Measurements from ENCODE around the gene ZBTB34. TPM values are rescaled to one million over a fixed set of nuclear protein-coding genes. Genes with fewer than 3 reads are reported as not detected.

ZBTB34 gene
- 10 to 100 TPM; 11.5 to 19.7 (median 16.2) TPM for total RNA-seq

- no peak for TF ChIP-seq CTCF (IDR thresholded peaks at IDR 0.05; ENCODE audit: low read depth)
Observed at GRCh38 chr9:126860077-126860756, at the start of gene ZBTB34. TSS of gene ZBTB34 (plus strand) at chr9:126860639. CDS start at chr9:126879400, 18,761 bp downstream.

GRCh38 chr9:126813072-126813471 lies 47.4 kb upstream of the ZBTB34 start:
- TF ChIP-seq CTCF (IDR thresholded peaks at IDR 0.05; ENCODE audit: low read depth) = no peak

- no peak for TF ChIP-seq CTCF (IDR thresholded peaks at IDR 0.05; ENCODE audit: low read depth)
Observed at GRCh38 chr9:126814091-126814490, 46.3 kb upstream of the ZBTB34 start.

- TF ChIP-seq CTCF (IDR thresholded peaks at IDR 0.05; ENCODE audit: low read depth) = no peak
Observed at GRCh38 chr9:126818482-126818881, 42.0 kb upstream of the ZBTB34 start.

- no peak for TF ChIP-seq CTCF (IDR thresholded peaks at IDR 0.05; ENCODE audit: low read depth)
Observed at GRCh38 chr9:126819482-126819881, 41.0 kb upstream of the ZBTB34 start.

GRCh38 chr9:126822278-126822677 lies 38.2 kb upstream of the ZBTB34 start:
- no peak for TF ChIP-seq CTCF (IDR thresholded peaks at IDR 0.05; ENCODE audit: low read depth)

GRCh38 chr9:126822873-126823272 lies 37.6 kb upstream of the ZBTB34 start:
- TF ChIP-seq CTCF (IDR thresholded peaks at IDR 0.05; ENCODE audit: low read depth) = no peak

Measured in subcutaneous adipose tissue (tissue), 4 donors.